HG03432 (cell line): Measurements from ENCODE around the gene PLA2G4B.

Experiments used
- ATAC-seq: cut with Tn5 transposase; IDR thresholded peaks from one replicate; pipeline ENCODE4 v1.9.1; 2021; ENCODE audit warnings: mild to moderate bottlenecking, moderate library complexity; ENCODE audit not compliant: unreplicated experiment

Gene PLA2G4B

GRCh38 chr15:41838400-41838897 is at the start of gene PLA2G4B:
Gene PLA2G4B (plus strand): TSS chr15:41838847. CDS start chr15:41838914, 67 bp downstream.
- no peak for ATAC-seq

GRCh38 chr15:41789236-41789635 is 49.4 kb upstream of the PLA2G4B start:
- ATAC-seq: no peak

GRCh38 chr15:41789662-41790061 is 49.0 kb upstream of the PLA2G4B start:
- no peak for ATAC-seq

GRCh38 chr15:41790169-41790568 is 48.5 kb upstream of the PLA2G4B start:
- no peak for ATAC-seq

GRCh38 chr15:41790756-41791546 is 47.7 kb upstream of the PLA2G4B start:
- ATAC-seq: no peak

GRCh38 chr15:41791547-41791937 is 47.1 kb upstream of the PLA2G4B start:
- no peak for ATAC-seq

- ATAC-seq: no peak
Measured at GRCh38 chr15:41792000-41792637, 46.5 kb upstream of the PLA2G4B start.

- no peak for ATAC-seq
Measured at GRCh38 chr15:41794081-41794480, 44.6 kb upstream of the PLA2G4B start.

GRCh38 chr15:41795996-41796856 is 42.4 kb upstream of the PLA2G4B start:
- ATAC-seq: no peak

- ATAC-seq: no peak
Measured at GRCh38 chr15:41797201-41797944, 41.3 kb upstream of the PLA2G4B start.

GRCh38 chr15:41798607-41799487 is 39.8 kb upstream of the PLA2G4B start:
- no peak for ATAC-seq

GRCh38 chr15:41799488-41799805 is 39.2 kb upstream of the PLA2G4B start:
- ATAC-seq: no peak

GRCh38 chr15:41801185-41801584 is 37.5 kb upstream of the PLA2G4B start:
- no peak for ATAC-seq

GRCh38 chr15:41801850-41802455 is 36.7 kb upstream of the PLA2G4B start:
- ATAC-seq: no peak

- ATAC-seq: no peak
Measured at GRCh38 chr15:41804361-41804760, 34.3 kb upstream of the PLA2G4B start.

GRCh38 chr15:41804916-41805666 is 33.6 kb upstream of the PLA2G4B start:
- ATAC-seq: no peak

GRCh38 chr15:41805711-41806110 is 32.9 kb upstream of the PLA2G4B start:
- ATAC-seq: no peak

- no peak for ATAC-seq
Measured at GRCh38 chr15:41806291-41807181, 32.1 kb upstream of the PLA2G4B start.
